Globus pallidus (tissue), 1 donor: Measurements from ENCODE around the gene BRINP2.
A peak's percentile ranks its signal among the peaks of the same experiment; 100 is the strongest.

ENCODE experiments used
- DNase-seq: peaks from one replicate; pipeline ENCODE4 v3.0.0-alpha.2; 2015; ENCODE audit warnings: low spot score

The BRINP2 gene

GRCh38 chr1:177170756-177171535, at the start of gene BRINP2:
BRINP2 (plus strand) TSS chr1:177170958; CDS start chr1:177229877, 58,919 bp downstream.
- DNase-seq, result peak; percentile 84

GRCh38 chr1:177122461-177123251, 48.1 kb upstream of the BRINP2 start:
- DNase-seq, result no peak

GRCh38 chr1:177124577-177125278, 46.0 kb upstream of the BRINP2 start:
- DNase-seq, result no peak

GRCh38 chr1:177126267-177126666, 44.5 kb upstream of the BRINP2 start:
- no peak for DNase-seq

- no peak for DNase-seq
Observed at GRCh38 chr1:177128665-177129281, 42.0 kb upstream of the BRINP2 start.

GRCh38 chr1:177130451-177130945, 40.3 kb upstream of the BRINP2 start:
- DNase-seq, result no peak

- DNase-seq, result no peak
Observed at GRCh38 chr1:177131723-177132122, 39.0 kb upstream of the BRINP2 start.

- no peak for DNase-seq
Observed at GRCh38 chr1:177132141-177132540, 38.6 kb upstream of the BRINP2 start.

GRCh38 chr1:177133977-177134538, 36.7 kb upstream of the BRINP2 start:
- no peak for DNase-seq

- DNase-seq, result no peak
Observed at GRCh38 chr1:177135250-177135649, 35.5 kb upstream of the BRINP2 start.

- no peak for DNase-seq
Observed at GRCh38 chr1:177137814-177138213, 32.9 kb upstream of the BRINP2 start.

- DNase-seq, result no peak
Observed at GRCh38 chr1:177138347-177138746, 32.4 kb upstream of the BRINP2 start.

- no peak for DNase-seq
Observed at GRCh38 chr1:177142010-177142409, 28.7 kb upstream of the BRINP2 start.

GRCh38 chr1:177142791-177143271, 27.9 kb upstream of the BRINP2 start:
- no peak for DNase-seq

- no peak for DNase-seq
Observed at GRCh38 chr1:177145106-177146070, 25.4 kb upstream of the BRINP2 start.

- no peak for DNase-seq
Observed at GRCh38 chr1:177146499-177146898, 24.3 kb upstream of the BRINP2 start.

GRCh38 chr1:177162243-177162642, 8.5 kb upstream of the BRINP2 start:
- no peak for DNase-seq

- DNase-seq, result no peak
Observed at GRCh38 chr1:177163844-177164379, 6.8 kb upstream of the BRINP2 start.

GRCh38 chr1:177164380-177165068, 6.2 kb upstream of the BRINP2 start, which contains the start of gene ASTN1:
ASTN1 (minus strand) TSS chr1:177164712; CDS start chr1:177164676, 36 bp downstream.
- DNase-seq, result no peak
